Left lung (tissue), 10 donors: ENCODE measurements around the gene BDNF. TPM values are rescaled to one million over a fixed set of nuclear protein-coding genes. Genes with fewer than 3 reads are reported as not detected.

ENCODE experiments used
- ATAC-seq: fragments of 200-7000 bp; cut with Tn5 transposase; one replicate; pipeline ENCODE4 v1.9.1; 2020; ENCODE audit warnings: moderate library complexity
- DNase-seq, 4 donors: peaks; one replicate each; pipeline ENCODE4 v3.0.0-alpha.2; 2013 to 2020
- H3K27ac ChIP-seq, 2 donors: fragments of 200-600 bp; sonication (generic) in 1 of 2; one replicate each; pipeline versions ENCODE4 v1.5.0 to v1.8.0; 2020 to 2021
- H3K27me3 ChIP-seq, 2 donors: fragments of 200-600 bp; sonication (generic) in 1 of 2; one replicate each; pipeline versions ENCODE4 v1.5.0 to v1.8.0; 2020 to 2021
- H3K36me3 ChIP-seq, 2 donors: fragments of 200-600 bp; sonication (generic) in 1 of 2; one replicate each; pipeline versions ENCODE4 v1.5.0 to v1.8.0; 2020 to 2021
- H3K4me1 ChIP-seq, 2 donors: fragments of 200-600 bp; one replicate each; pipeline ENCODE4 v1.8.0; 2021
- H3K4me3 ChIP-seq, 2 donors: fragments of 200-600 bp; sonication (generic) in 1 of 2; one replicate each; pipeline versions ENCODE4 v1.5.0 to v1.8.0; 2020 to 2021; ENCODE audit warnings: mild to moderate bottlenecking in 1 of 2
- H3K9me3 ChIP-seq, 2 donors: fragments of 200-600 bp; sonication (generic) in 1 of 2; one replicate each; pipeline versions ENCODE4 v1.5.0 to v1.8.0; 2020 to 2021
- intact Hi-C, 2 donors: fragments of 100-400 bp; cut with DNase I; formaldehyde crosslinking; loops; one replicate each; pipeline versions ENCODE4 v1.11.2 to v1.14.2; 2022
- polyA plus RNA-seq, 6 donors: library from polyadenylated mRNA; unstranded; fragments of 120-200 nt; gene quantifications; one replicate each; pipeline ENCODE4 v1.2.1, GENCODE V29; 2013; ENCODE audit not compliant: insufficient read length in 6 of 6
- total RNA-seq, 2 donors: library from RNA; stranded (reverse); fragmentation: NEBNext Ultra II Directional; extraction: Animal tissue kit (Norgen Biotek cat#: 25700); gene quantifications; one replicate each; pipeline ENCODE4 v1.2.1, GENCODE V29; 2021
- TF ChIP-seq, protein P1 (sequence below), 2 donors: fragments of 200-600 bp; sonication (generic) in 1 of 2; IDR thresholded peaks; one replicate each; pipeline versions ENCODE4 v1.5.0 to v1.8.0; 2021; ENCODE audit warnings: antibody characterized with exemption in 2 of 2
- donor health status: DM: no; HTN: yes; CAD: no.
- donor health status: DM: no; HTN: no; CAD: no.

The BDNF gene
- total and polyA plus RNA-seq, 8 donors = 0.27 to 1.2 (median 0.54) TPM

DNA sequence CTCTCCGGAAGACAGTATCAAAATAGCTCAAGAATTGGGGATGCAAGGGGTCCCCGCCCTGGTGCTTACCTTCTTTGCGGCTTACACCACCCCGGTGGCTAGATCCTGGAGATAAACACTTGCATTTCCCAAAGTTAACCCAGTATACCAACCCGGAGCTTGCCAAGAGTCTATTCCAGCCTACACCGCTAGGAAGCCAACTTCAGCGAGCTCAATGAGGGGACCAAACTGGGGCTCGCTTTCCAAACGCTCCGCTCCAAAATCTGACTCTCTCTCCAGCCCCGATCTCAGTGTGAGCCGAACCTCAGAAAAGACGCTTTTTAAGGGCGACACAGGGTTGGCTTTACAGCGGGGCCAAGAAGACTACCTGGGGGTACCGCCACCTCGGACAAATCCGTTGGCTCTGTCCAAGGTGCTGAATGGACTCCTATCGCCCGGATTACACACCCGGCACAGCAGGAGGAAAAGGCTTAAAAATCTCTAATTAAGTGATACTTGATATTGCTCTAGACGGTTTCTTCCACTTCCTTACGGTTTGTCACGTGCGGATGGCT lies 20.1 kb upstream of the BDNF start:
- intact Hi-C loops = no loop called here
- TF ChIP-seq, protein P1, sequence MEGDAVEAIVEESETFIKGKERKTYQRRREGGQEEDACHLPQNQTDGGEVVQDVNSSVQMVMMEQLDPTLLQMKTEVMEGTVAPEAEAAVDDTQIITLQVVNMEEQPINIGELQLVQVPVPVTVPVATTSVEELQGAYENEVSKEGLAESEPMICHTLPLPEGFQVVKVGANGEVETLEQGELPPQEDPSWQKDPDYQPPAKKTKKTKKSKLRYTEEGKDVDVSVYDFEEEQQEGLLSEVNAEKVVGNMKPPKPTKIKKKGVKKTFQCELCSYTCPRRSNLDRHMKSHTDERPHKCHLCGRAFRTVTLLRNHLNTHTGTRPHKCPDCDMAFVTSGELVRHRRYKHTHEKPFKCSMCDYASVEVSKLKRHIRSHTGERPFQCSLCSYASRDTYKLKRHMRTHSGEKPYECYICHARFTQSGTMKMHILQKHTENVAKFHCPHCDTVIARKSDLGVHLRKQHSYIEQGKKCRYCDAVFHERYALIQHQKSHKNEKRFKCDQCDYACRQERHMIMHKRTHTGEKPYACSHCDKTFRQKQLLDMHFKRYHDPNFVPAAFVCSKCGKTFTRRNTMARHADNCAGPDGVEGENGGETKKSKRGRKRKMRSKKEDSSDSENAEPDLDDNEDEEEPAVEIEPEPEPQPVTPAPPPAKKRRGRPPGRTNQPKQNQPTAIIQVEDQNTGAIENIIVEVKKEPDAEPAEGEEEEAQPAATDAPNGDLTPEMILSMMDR (IDR thresholded peaks at IDR 0.05) = no peak
- Histone ChIP-seq H3K4me1 (peaks cover 0 to 8% of the 10 kb centered on the region in 2 donors), H3K4me3 (no peak overlapping the region), H3K9me3 (no peaks in the 10 kb centered on the region), H3K27me3 (peaks cover 73 to 95% of the 10 kb centered on the region in 2 donors), H3K27ac (no peak overlapping the region), H3K36me3 (no peaks in the 10 kb centered on the region)
- ATAC-seq (peak; percentile 52), DNase-seq (peak in 2 of 4 donors; percentile 35 to 56)

DNA sequence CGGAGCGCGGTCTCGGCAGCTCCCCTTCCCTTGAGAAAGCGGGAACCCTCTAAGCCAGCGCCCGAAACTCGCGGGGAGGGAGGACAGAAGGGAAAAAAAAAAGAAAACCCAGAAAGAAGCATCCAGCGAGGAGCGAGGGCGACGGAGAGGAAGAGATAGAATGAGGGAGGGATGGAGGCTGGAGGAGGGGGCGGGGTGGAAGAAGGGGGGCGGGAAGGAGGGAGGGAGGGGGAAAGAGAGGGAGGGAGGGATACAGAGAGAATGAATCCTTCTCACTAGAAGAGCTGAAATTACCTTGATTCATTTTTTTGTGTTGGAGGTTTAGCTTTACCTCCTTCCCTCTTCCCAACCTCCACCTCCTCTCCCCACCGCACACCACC lies 19.3 kb upstream of the BDNF start:
- intact Hi-C loops = no loop called here
- no peak overlapping the region for H3K27ac ChIP-seq
- no peak for DNase-seq
- ATAC-seq = no peak
- no peaks in the 10 kb centered on the region for H3K9me3 ChIP-seq
- H3K4me1 ChIP-seq = peaks cover 0 to 8% of the 10 kb centered on the region in 2 donors
- no peaks in the 10 kb centered on the region for H3K36me3 ChIP-seq
- H3K4me3 ChIP-seq = peak overlapping the region; percentile 9 to 27
- TF ChIP-seq, protein P1 (IDR thresholded peaks at IDR 0.05) = no peak
- H3K27me3 ChIP-seq = peaks cover 70 to 93% of the 10 kb centered on the region in 2 donors

DNA sequence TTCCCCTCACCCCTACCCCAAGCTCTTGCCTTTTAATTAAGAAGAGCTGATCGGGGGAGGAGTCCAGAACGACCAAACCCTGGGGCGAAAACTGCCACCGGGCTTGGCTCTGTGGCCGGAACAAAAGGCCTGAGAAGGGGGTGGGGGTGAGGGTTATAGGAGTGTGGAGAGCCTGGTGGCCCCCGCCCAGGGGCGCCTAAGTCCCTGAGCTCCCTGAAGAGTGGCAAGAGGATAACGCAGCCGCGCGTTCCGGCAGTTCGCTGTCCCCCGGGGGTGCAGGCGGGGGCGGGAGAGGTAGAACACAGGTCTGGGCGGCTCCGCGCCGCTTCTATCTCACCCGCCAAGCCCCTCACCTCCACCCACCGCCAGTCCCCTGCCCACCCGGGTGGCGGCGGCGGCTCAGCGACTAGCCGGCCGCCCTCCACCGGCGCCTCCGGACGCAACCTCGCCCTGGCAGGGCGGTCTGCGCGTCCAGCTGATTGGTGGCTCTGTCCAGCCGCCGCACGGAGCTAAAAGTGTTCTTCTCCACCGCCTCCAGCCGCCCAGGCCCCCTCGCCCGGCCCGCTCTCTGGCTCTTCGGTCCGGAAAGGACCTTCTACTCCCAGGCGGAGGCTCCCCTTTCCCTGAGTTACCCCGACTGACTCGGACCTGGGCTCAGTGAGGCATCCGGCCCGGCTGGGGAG lies 18.7 kb upstream of the BDNF start:
- ATAC-seq (peak; percentile 90), DNase-seq (peak in 2 of 4 donors; percentile 30 to 75)
- intact Hi-C loops = no loop called here
- H3K4me3 ChIP-seq = peak overlapping the region; percentile 9 to 27
- H3K36me3 ChIP-seq = no peaks in the 10 kb centered on the region
- peaks cover 70 to 96% of the 10 kb centered on the region in 2 donors for H3K27me3 ChIP-seq
- TF ChIP-seq, protein P1 (IDR thresholded peaks at IDR 0.05) = no peak
- H3K27ac ChIP-seq = no peak overlapping the region
- no peaks in the 10 kb centered on the region for H3K9me3 ChIP-seq
- H3K4me1 ChIP-seq = peaks cover 0 to 8% of the 10 kb centered on the region in 2 donors

DNA sequence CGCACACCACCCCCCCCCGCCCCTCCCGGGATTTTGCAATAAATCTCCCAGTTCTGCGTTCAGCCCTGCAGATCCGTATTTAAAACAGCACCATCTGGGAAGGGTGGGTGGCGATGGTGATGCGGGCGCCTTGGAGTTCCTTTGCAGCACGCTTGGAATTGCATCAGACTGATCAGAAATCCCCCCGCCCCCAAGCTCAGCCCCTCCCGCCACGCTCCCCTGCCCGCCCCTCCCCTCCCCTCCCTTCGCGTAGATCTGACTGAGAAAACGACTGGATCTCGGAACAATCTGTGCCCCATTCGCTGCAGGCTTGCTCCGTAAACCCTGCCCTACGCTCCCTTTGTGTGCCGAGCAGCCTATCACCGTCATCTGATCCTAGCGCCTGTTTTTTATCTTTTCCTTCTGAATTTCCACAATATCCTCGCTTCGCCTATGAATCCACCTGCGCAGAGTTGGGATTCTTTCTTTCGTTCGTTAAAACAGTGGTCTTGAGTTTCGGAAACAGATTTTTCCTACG lies 18.1 kb upstream of the BDNF start:
- intact Hi-C loops = no loop called here
- Histone ChIP-seq H3K36me3 (no peaks in the 10 kb centered on the region), H3K9me3 (no peaks in the 10 kb centered on the region), H3K4me1 (peaks cover 0 to 8% of the 10 kb centered on the region in 2 donors), H3K27ac (no peak overlapping the region), H3K27me3 (peaks cover 66 to 96% of the 10 kb centered on the region in 2 donors), H3K4me3 (peak overlapping the region; percentile 9 to 27)
- DNase-seq (no peak), ATAC-seq (peak; percentile 71)
- TF ChIP-seq, protein P1 (IDR thresholded peaks at IDR 0.05) = no peak

DNA sequence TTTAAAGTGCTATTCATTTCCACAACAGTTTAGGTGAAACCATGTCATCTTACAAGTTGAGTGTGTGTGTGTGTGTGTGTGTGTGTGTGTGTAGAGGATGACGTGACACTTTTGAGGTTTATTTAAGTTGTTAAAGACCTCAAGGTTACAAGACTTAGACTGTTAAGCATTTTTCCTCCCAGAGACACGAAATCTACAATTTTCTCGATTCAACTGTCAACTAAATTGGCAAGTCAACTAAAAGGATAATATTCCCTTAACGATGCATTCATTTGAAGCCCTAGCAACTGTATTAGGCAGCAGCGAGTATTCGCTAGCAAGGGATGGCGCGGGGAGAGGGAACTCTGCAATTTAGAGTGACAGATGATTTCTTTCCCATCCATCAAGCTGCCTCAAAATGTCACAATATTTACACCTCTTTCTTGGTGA lies 17.6 kb upstream of the BDNF start:
- no peak for DNase-seq
- ATAC-seq = no peak
- Histone ChIP-seq H3K4me3 (no peak overlapping the region), H3K27me3 (peaks cover 60 to 96% of the 10 kb centered on the region in 2 donors), H3K9me3 (no peaks in the 10 kb centered on the region), H3K4me1 (peaks cover 0 to 8% of the 10 kb centered on the region in 2 donors), H3K27ac (no peak overlapping the region), H3K36me3 (no peaks in the 10 kb centered on the region)
- intact Hi-C loops = no loop called here
- TF ChIP-seq, protein P1 (IDR thresholded peaks at IDR 0.05) = no peak
